ENCODE measurements around the gene TMEM147. TPM values are rescaled to one million over a fixed set of nuclear protein-coding genes. Genes with fewer than 3 reads are reported as not detected.

The TMEM147 gene
- total and polyA plus RNA-seq, 10 of the 15 experiments (the other 5 are each of a cell fraction or from before 2014, with no cell fraction given): 53.4 to 145 (median 79.3) TPM

- WGBS (ENCODE audit: insufficient coverage, insufficient replicate concordance, low lambda C conversion rate, missing lambda C conversion rate): 58% methylated on average over 1 of the region's 1 CpG
- DNase-seq (ENCODE audit: low read depth, low spot score) (no peak), ATAC-seq (no peak), FAIRE-seq (no peak)
- TF ChIP-seq BHLHE40 (IDR thresholded peaks at IDR 0.05; ENCODE audit: borderline replicate concordance in 1 of 2, low read depth in 2 of 2, low read length in 1 of 2) (no peak), JUND (IDR thresholded peaks at IDR 0.05; ENCODE audit: low read depth, low read length) (no peak), SPI1 (IDR thresholded peaks at IDR 0.05; ENCODE audit: borderline replicate concordance, insufficient read depth, low read depth, low read length) (no peak), CHD2 (IDR thresholded peaks at IDR 0.05; ENCODE audit: borderline replicate concordance, low read depth, low read length) (no peak), SIX5 (IDR thresholded peaks at IDR 0.05; ENCODE audit: low read depth, low read length, severe bottlenecking) (no peak), FOXM1 (IDR thresholded peaks at IDR 0.05; ENCODE audit: low read depth, low read length) (no peak), NFXL1 (IDR thresholded peaks at IDR 0.05; ENCODE audit: borderline replicate concordance) (no peak), TCF3 (IDR thresholded peaks at IDR 0.05; ENCODE audit: borderline replicate concordance, insufficient read depth, low read depth, low read length) (no peak), KAT2A (conservative IDR thresholded peaks at IDR 0.05; ENCODE audit: control insufficient read depth, low read depth, low read length) (no peak), MTA2 (IDR thresholded peaks at IDR 0.05; ENCODE audit: low read depth) (no peak), CBX3 (IDR thresholded peaks at IDR 0.05; ENCODE audit: borderline replicate concordance, low read depth) (no peak), NFYB (IDR thresholded peaks at IDR 0.05; ENCODE audit: insufficient read depth, low read depth, low read length) (no peak), DPF2 (IDR thresholded peaks at IDR 0.05) (no peak)
- H3K27me3 ChIP-seq (replicated peaks in 1 of 2; ENCODE audit: control insufficient read depth in 2 of 2, insufficient read depth in 2 of 2, low read length in 1 of 2): no peaks in the 10 kb centered on the region
- SMC1A ChIA-PET (ENCODE audit: uncharacterized antibody, unreplicated experiment): no interaction called here
- RAD21 ChIA-PET (ENCODE audit: unreplicated experiment): no interaction called here
- H3K27ac ChIP-seq (ENCODE audit: control insufficient read depth, insufficient read depth): no peak overlapping the region
- no TSS peak for BruUV-seq (replicated peaks)
- H3K9me3 ChIP-seq (replicated peaks; ENCODE audit: control insufficient read depth, insufficient read depth, low read length): peaks cover 13% of the 10 kb centered on the region; the same call in 2 of the 3 replicates
- POLR2A ChIA-PET: no interaction called here
- intact Hi-C loops (cut with micrococcal nuclease; ENCODE audit: unreplicated experiment): no loop called here
- H3K36me3 ChIP-seq (ENCODE audit: control insufficient read depth in 2 of 2, insufficient read depth in 2 of 2, low read length in 1 of 2): no peaks in the 10 kb centered on the region
- in situ Hi-C loops (cut with MboI): no loop called here
- no peaks in the 10 kb centered on the region for H3K79me2 ChIP-seq (ENCODE audit: control insufficient read depth, insufficient read depth, low read length)
- H3K4me2 ChIP-seq (ENCODE audit: control insufficient read depth, insufficient read depth): no peak overlapping the region
- CTCF ChIA-PET: no interaction called here
- H3K4me1 ChIP-seq (ENCODE audit: control insufficient read depth, insufficient read depth, low read length): no peaks in the 10 kb centered on the region
- H2AFZ ChIP-seq (ENCODE audit: control insufficient read depth, low read depth, low read length): no peak overlapping the region
- H3K9ac ChIP-seq (ENCODE audit: control insufficient read depth, insufficient read depth, low read length): no peak overlapping the region
- H4K20me1 ChIP-seq (ENCODE audit: control insufficient read depth, insufficient read depth): no peaks in the 10 kb centered on the region
- no peak overlapping the region for H3K4me3 ChIP-seq
Measured at GRCh38 chr19:35577918-35578317, 32.5 kb downstream of the TMEM147 start.

Data from GM12878 (cell line).